G401.6 (cell line): ENCODE measurements around the gene GPR12.
"Not testable (repeated sequence)": the region's sequence is repeated elsewhere in the genome, so short reads cannot be mapped to it uniquely, and the experiment has no call there.

Experiments used
- FAIRE-seq: peaks from 2 replicates; lab custom pipeline; 2012; peaks lifted over from hg19 to GRCh38; lab: Jason Lieb, UNC

GPR12 gene

DNA sequence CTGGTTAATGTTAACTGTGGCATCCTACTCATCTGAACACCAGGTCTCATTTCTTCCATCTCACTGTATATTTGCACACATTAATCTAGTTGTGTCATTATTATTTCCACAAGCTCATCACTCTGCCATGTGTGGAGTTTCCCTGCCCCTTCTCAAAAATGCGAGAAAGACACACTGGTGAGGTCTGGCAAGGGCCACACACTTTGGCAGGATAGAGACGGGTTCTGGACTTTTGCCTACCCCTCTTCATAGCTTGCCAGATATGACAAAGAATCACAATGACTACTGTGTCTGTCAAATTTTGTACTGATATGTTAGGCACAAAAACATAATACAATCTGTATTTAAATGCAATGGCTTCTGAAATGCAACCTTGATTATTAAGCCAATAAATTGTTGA is 12.9 kb downstream of the GPR12 start:
- FAIRE-seq = no peak

GRCh38 chr13:26743971-26744370 is 16.6 kb downstream of the GPR12 start:
- FAIRE-seq = no peak

- no peak for FAIRE-seq
Observed at GRCh38 chr13:26742691-26743358, 17.8 kb downstream of the GPR12 start.

GRCh38 chr13:26735677-26736076 is 24.9 kb downstream of the GPR12 start:
- FAIRE-seq = no peak

DNA sequence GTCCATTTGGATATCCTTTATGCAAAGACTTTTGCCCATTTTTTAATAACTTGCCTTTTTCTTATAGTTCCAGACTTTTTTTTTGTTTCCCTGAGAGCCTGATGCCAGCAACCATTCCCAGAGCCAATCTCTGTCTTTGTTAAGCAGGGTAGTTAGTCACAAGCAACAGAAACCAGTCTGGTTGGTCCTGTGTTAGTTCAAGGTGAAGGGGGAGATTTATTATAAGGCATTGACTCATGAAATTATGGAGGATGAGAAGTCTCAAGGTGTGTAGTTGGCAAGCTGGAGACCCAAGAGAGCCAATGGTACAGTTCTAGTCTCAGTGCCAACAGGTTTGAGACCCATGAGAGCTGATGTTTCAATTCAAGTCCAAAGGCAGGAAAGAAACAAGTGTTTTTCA is 33.0 kb downstream of the GPR12 start:
- no peak for FAIRE-seq

GRCh38 chr13:26727122-26727521 is 33.5 kb downstream of the GPR12 start:
- no peak for FAIRE-seq

GRCh38 chr13:26726684-26727083 is 33.9 kb downstream of the GPR12 start:
- FAIRE-seq = no peak

DNA sequence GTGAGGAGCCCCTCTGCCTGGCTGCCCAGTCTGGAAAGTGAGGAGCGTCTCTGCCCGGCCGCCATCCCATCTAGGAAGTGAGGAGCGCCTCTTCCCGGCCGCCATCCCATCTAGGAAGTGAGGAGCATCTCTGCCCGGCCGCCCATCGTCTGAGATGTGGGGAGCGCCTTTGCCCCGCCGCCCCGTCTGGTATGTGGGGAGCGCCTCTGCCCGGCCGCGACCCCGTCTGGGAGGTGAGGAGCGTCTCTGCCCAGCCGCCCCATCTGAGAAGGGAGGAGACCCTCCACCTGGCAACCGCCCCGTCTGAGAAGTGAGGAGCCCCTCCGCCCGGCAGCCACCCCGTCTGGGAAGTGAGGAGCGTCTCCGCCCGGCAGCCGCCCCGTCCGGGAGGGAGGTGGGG is 37.0 kb downstream of the GPR12 start:
- FAIRE-seq = not testable (repeated sequence)

- FAIRE-seq = no peak
Observed at GRCh38 chr13:26722321-26722720, 38.3 kb downstream of the GPR12 start.

GRCh38 chr13:26721251-26722121 is 39.1 kb downstream of the GPR12 start:
- no peak for FAIRE-seq

DNA sequence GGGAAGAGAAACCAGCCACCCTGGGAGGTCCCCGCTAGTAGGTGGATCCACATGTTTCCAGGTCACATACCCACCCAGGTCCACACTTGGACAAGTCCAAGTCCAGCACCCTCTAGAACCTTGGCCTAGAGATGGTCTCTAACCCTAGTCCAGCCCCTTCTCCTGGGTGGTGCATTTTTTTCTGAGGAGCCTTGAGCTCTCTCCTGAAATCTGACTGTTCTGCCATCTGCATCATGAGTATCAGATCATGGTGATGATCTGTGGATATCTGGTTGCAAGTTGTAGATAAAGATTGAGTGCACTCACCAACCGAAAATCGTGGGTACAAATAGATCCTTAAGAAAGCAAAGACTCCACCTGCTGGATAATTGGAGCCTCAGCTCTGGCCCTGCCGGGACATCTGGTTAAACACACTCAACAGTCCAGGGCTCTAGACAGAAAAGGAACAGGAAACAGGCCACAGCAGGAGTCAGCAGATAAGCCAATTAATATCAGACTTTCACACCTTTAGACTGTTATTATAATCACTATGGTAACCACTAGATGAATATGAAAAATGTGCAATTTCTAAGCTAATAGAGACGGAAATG is 41.1 kb downstream of the GPR12 start:
- FAIRE-seq = no peak

DNA sequence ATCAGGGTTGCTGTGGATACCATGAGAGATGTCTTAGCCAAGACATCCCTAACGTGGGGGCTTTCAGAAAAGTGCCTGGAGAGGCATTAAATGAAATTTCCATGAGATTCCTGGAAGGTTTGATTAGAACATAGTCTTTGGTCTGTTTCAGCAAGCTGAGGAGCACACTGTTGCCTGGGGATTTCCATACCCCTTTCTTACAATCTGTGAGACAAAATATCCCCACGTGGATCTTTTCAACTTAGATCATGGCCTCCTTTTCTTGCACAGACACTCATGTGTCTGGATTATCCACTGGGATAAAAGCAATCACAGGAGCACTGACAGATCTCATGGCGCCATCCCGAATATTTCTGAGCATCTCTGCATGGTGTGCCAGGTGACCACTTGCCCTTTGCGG is 41.7 kb downstream of the GPR12 start:
- FAIRE-seq = no peak

DNA sequence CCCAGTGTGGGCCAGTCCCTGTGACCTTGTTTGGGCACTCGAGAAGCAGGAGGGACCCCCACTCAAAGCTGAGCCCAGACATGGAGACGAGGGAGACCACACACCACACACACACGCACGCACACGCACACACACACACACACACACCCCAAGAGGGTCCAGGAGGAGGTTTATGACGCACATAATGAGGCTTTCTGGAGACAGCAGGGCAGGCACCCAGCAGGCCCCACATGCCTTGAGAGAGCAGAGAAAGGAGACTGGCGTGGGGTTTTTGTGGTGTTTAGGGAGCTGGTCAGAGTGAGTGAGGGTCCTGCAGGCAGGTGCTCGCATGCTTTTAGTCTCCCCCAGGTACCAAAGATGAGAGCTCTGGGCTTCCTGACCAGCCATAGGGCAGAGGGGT is 42.4 kb downstream of the GPR12 start:
- no peak for FAIRE-seq

GRCh38 chr13:26716984-26717383 is 43.6 kb downstream of the GPR12 start:
- no peak for FAIRE-seq

GRCh38 chr13:26713341-26713740 is 47.2 kb downstream of the GPR12 start:
- FAIRE-seq = no peak

DNA sequence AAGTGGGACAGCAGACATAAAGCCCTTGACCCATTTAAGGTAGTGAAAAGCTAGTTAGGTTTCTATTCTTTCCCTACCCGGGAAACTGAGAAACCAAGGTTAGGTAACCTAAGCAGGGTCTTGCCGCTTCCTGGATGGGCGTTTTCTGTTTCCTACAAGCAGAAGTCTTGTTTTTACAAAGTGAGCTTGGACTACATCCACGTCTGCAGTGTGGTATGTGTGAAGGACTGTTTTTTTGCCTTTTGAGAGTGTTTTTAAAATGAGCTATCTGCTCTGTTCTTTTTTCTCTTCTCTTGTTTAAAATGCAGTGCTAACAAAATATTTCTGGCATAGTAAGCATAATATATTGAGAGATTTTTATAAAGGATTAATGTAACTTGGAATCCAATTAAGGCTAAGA is 49.4 kb downstream of the GPR12 start:
- no peak for FAIRE-seq

DNA sequence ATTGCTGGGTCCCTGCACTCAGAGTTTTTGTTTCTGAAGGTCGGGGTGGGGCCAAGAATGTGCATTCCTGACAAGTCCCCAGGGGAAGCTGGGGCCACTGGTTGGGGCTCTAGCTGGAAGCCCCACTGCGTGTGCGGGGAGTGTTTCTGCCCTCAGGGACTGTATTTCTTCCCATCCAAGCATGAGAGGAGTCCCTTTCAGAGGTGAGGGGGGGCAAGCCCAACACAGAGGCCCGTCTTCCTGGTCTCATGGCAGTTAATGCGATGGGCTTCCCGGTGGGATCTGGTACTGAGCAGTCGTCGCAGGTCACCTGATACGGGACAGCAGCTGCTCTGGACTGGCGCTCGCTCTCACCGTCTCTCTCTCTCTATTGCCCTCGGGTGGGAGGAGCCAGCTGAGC is 50.4 kb downstream of the GPR12 start:
- no peak for FAIRE-seq

GRCh38 chr13:26709461-26709860 is 51.1 kb downstream of the GPR12 start:
- no peak for FAIRE-seq

GRCh38 chr13:26708007-26708297 is 52.6 kb downstream of the GPR12 start:
- no peak for FAIRE-seq

DNA sequence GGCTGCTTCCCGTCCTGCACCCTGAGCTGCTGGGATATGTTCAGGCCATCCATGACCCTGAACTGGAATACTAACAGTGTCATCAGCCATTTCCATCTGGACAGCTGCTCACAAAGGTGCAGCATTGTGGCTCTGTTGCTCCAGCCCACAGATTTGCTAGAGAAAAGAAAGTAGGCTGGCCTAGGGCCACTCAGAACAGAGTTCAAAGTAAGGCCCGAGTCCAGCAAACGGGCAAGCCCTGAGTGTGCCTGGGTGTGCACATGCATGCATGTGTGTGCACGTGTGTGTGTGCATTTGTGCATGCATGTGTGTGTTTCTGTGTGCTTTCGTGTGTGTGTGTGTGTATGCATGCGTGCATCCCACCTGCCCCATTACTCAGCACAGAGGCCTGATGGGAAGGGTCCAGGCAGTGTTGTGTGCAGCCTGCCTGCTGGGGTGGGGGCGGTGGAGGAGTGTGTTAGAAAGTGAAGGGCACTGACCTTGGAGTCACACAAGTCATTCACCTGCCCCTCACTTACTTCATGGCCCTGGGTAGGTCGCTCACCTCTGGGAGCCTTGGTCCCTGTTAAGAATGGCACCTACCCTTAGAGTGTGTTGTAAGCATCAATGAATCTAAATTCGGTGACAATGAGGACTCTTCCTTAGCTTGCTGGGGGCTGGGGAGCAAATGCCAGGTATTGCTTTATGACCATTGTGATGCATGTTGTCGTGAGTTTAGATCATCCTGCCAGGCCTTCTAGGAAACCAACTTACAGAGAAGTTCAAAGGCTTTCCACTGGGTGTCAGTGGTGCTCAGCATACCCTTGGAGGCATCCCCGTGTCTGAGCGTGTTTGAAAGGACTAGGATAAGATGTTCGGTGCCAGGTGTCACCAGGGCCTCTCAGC is 53.2 kb downstream of the GPR12 start:
- no peak for FAIRE-seq

DNA sequence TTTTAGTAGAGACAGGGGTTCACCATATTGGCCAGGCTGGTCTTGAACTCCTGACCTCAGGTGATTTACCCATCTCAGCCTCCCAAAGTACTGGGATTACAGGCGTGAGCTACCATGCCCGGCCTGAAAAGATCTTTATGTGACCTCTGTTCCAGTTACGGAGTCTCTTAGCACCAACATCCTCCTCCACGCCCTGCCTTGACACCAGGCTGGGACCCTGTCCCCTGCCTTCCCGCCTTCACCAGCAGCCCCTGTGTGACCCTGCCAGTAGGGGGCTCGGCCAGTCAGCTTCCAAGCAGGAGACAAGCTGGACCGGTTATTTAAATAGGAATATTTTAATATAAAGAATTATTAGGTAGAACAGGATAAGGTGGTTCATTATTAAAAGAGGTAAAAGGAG is 54.2 kb downstream of the GPR12 start:
- FAIRE-seq = no peak

DNA sequence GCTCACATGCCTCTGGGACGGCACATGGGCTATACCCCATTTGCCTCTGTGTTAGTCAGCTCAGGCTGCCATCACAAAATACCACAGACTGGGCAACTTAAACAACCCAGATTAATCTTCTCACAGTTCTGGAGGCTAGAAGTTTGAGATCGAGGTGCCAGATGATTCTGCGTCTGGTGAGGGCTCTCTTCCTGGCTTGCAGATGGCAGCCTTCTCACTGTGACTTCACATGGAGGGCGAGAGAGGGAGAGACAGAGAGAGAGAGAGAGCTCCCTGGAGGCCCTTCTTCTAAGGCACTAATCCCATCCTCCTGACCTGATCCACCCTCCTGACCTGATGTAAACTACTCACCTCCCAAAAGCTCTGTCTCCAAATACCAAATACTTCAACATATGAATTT is 55.0 kb downstream of the GPR12 start:
- FAIRE-seq = no peak
